CD4-positive, alpha-beta T cell treated with Interleukin-21 for 1 hour (primary cell): ENCODE measurements around the gene DLEC1.

Source experiments
- DNase-seq: peaks from one replicate; pipeline ENCODE4 v3.0.0-alpha.2; 2020

DLEC1 gene

GRCh38 chr3:38039101-38039898 lies at the start of gene DLEC1:
Gene DLEC1 (plus strand): TSS chr3:38039208. CDS start chr3:38039226, 18 bp downstream.
- peak; percentile 90 for DNase-seq

- DNase-seq: no peak
These were observed 49.1 kb upstream of the DLEC1 start for GRCh38 chr3:37989821-37990480.

- no peak for DNase-seq
These were observed 48.5 kb upstream of the DLEC1 start, which contains the start of gene VILL for GRCh38 chr3:37990527-37990926. Gene VILL (plus strand): TSS chr3:37990786. CDS start chr3:37993673, 2,887 bp downstream.

- no peak for DNase-seq
These were observed 47.9 kb upstream of the DLEC1 start for GRCh38 chr3:37991109-37991508.

GRCh38 chr3:37991823-37992222 lies 47.2 kb upstream of the DLEC1 start:
- DNase-seq: no peak

- DNase-seq: no peak
These were observed 46.5 kb upstream of the DLEC1 start for GRCh38 chr3:37992271-37993066.

DNA sequence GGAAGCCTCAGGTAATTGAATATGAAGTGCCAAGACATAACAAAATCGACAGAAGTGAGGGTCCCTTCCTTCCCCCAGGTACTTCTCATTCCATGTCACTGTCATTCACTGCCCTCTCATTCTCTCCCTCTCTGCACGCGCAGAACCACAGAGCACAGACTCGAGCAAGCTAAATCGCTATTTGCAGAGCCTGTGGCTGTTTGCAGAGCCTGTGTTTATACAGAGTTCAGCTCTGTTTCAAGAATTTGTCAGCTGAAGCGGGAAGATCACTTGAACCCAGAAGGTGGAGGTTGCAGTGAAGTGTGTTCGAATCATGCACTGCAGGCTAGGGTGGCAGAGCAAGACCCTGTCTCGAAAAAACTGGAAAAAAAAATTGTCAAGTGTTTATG lies 45.9 kb upstream of the DLEC1 start:
- DNase-seq: no peak

DNA sequence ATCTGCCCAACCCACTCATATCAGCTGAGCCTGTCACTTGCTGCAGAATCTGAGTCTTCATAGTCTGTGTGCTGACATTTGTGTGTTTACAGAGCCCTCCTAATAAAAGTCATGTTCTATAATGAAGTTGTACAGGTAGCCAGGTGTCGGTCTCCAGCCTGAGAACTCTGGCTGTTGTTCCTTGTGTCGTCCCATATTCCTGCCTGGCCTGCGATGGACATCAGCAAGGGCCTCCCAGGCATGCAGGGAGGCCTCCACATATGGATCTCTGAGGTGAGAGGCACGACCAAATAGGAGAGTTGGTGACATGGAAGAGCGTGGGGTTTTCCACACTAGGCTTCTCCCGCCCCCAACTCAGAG lies 45.6 kb upstream of the DLEC1 start:
- no peak for DNase-seq

- peak; percentile 54 for DNase-seq
These were observed 45.0 kb upstream of the DLEC1 start for GRCh38 chr3:37993820-37994638.

DNA sequence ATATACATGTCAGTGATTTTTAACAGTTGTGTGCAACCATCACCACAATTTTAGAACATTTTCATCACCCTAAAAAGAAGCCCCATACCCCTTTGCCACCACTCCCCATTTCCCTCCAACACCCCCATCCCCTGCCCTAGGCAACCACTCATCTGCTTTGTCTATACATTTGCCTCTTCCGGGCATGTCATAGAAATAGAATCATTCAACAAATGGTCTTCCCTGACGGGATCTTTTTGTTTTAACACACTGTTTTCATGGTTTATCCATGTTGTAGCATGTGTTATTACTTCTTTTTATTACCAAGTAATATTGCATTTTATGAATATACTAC lies 44.4 kb upstream of the DLEC1 start:
- DNase-seq: no peak

- DNase-seq: peak; percentile 38
These were observed 43.1 kb upstream of the DLEC1 start for GRCh38 chr3:37995652-37996641.

- peak; percentile 87 for DNase-seq
These were observed 42.2 kb upstream of the DLEC1 start for GRCh38 chr3:37996785-37997301.

- no peak for DNase-seq
These were observed 41.7 kb upstream of the DLEC1 start for GRCh38 chr3:37997342-37997741.

DNA sequence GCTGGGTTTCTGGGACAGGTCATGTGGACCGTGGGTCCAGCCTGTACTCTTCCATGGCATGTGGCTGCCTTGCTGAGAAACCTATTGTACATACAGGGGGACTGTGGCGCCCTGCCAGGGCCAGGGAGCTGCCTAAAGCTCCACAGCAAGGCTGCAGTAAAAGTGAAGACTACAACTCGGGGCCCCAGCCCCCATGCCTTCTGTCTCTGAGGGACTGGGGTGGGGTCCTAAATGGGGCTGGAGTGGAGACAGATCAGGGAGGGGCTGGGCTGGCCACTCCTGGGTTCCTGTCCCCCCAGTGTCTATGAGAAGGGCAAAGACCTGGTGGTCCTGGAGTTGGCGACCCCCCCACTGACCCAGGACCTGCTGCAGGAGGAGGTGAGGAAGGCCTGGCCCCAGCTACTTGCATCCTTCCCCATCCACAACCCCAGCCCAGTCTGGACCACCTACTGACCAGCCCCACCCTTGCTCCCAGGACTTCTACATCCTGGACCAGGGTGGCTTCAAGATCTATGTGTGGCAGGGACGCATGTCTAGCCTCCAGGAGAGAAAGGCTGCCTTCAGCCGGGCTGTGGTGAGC lies 41.1 kb upstream of the DLEC1 start:
- DNase-seq: no peak

- no peak for DNase-seq
These were observed 39.2 kb upstream of the DLEC1 start for GRCh38 chr3:37999836-38000235.

GRCh38 chr3:38000242-38000916 lies 38.6 kb upstream of the DLEC1 start:
- DNase-seq: no peak

DNA sequence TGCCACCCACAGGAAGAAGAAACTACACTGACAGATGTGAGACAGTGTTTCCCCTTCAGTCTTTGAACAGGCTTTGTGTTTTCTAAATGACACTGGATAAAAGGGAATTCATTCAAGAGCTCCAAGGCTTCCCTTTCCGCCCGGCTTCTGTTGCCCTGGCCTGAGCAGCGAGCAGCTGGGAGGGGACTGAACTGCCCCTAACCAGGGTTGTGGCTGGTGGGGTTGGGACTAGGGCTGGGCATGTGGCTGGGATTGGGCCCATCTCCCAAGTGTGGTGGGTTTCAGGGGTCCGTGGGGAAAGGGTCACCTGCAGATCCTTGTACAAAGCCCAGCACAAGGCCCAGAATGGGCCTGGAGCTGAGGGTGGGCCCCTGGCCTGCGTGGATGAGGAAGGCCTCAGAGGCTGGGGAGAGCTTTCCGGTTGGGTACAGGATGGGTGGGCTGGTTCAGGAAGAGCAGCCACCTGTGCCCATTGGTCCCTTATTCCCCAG lies 38.0 kb upstream of the DLEC1 start:
- DNase-seq: no peak

DNA sequence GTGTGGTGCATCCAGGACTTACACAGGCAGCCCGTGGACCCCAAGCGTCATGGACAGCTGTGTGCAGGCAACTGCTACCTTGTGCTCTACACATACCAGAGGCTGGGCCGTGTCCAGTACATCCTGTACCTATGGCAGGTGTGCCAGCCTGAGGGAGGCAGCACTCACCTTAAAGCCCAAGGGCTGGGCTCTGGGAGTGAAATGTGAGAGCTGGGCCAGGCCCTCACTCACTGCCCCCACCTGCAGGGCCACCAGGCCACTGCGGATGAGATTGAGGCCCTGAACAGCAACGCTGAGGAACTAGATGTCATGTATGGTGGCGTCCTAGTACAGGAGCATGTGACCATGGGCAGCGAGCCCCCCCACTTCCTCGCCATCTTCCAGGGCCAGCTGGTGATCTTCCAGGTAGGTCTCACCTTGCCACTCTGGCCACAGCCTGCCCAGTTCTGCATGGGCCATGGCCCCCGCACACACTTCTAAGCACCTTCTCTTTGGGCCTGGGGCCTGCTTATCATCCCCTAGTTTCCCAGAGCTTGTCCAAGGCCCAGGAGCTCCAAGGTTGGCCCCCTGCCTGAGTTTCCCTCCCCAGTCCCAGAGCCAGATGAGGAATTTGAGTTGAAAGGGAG lies 37.4 kb upstream of the DLEC1 start:
- no peak for DNase-seq

DNA sequence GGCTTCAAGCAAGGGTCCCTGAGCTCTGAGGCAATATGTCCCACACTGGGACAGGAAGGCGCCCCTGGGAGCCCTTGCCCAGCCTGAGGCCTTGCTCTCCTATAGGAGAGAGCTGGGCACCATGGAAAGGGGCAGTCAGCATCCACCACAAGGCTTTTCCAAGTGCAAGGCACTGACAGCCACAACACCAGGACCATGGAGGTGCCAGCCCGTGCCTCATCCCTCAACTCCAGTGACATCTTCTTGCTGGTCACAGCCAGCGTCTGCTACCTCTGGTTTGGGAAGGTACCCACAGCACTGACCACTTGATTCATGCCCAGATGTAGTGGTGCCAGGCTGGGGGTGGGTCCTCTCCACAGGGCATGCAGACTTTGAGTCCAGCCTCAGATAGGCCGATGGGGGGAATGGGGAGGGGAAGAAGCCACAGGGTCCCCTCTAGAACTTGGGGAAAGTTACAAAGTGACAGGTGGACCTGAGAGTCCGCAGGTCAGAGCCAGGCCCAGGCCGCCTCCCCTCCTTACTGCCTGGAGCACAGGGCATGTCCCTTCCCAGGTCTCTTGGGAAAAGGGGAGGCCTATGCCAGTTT lies 36.6 kb upstream of the DLEC1 start:
- no peak for DNase-seq
